BE2C (cell line): ENCODE data around the gene NIN.

Source experiments
- DNase-seq: peaks from one replicate; pipeline ENCODE4 v3.0.0-alpha.2; 2020
- H3K27me3 ChIP-seq: fragments of 250-450 bp; sonication (Bioruptor Pico); 2 replicates; pipeline ENCODE4 v1.5.1; 2020; ENCODE audit warnings: mild to moderate bottlenecking
- H3K36me3 ChIP-seq: fragments of 250-450 bp; sonication (Bioruptor Pico); 2 replicates; pipeline ENCODE4 v1.5.1; 2020; ENCODE audit warnings: mild to moderate bottlenecking
- H3K4me1 ChIP-seq: fragments of 250-450 bp; sonication (Bioruptor Pico); 2 replicates; pipeline ENCODE4 v1.5.1; 2020
- H3K4me3 ChIP-seq: 2 replicates; pipeline ENCODE4 v1.5.1; 2011; ENCODE audit warnings: low read depth, low read length
- H3K9me3 ChIP-seq: fragments of 250-450 bp; sonication (Bioruptor Pico); 2 replicates; pipeline ENCODE4 v1.5.1; 2020
- CTCF ChIP-seq: IDR thresholded peaks from 2 replicates; pipeline ENCODE4 v1.5.1; 2012; ENCODE audit warnings: mild to moderate bottlenecking, low read depth, low read length

The NIN gene

DNA sequence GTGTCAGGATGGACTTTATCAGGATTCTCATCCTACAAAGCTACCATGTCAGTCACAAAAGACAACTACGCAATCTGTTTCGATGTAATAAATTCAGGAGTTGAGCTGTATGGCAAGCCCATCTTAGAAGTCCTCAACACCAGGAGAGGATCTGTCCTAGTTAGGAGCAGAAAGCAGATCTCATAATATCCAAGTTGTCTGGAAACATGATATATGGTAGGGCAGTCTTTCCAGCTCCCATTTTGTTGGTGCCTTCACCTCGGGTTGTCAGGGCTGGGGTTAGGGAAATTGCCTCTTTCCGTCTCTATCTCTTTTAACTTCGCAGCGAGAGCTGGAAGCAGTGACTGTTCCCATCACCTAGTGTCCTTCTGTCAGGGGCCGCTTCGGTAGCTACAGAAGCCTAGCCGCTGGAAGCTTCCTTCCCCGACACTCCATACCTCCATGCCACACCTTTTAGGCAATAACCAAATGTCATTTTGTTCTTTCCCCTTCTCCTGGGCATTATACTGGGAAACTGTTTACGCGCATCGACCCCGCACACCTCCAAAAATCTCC lies 1.4 kb downstream of the NIN start:
- no peaks in the 10 kb centered on the region; the same call in 1 of the 2 replicates for H3K27me3 ChIP-seq
- TF ChIP-seq CTCF = no peak
- peak overlapping the region; percentile 77 for H3K4me3 ChIP-seq
- H3K36me3 ChIP-seq = no peaks in the 10 kb centered on the region
- H3K4me1 ChIP-seq = no peaks in the 10 kb centered on the region
- no peaks in the 10 kb centered on the region for H3K9me3 ChIP-seq
- DNase-seq = peak; percentile 13

DNA sequence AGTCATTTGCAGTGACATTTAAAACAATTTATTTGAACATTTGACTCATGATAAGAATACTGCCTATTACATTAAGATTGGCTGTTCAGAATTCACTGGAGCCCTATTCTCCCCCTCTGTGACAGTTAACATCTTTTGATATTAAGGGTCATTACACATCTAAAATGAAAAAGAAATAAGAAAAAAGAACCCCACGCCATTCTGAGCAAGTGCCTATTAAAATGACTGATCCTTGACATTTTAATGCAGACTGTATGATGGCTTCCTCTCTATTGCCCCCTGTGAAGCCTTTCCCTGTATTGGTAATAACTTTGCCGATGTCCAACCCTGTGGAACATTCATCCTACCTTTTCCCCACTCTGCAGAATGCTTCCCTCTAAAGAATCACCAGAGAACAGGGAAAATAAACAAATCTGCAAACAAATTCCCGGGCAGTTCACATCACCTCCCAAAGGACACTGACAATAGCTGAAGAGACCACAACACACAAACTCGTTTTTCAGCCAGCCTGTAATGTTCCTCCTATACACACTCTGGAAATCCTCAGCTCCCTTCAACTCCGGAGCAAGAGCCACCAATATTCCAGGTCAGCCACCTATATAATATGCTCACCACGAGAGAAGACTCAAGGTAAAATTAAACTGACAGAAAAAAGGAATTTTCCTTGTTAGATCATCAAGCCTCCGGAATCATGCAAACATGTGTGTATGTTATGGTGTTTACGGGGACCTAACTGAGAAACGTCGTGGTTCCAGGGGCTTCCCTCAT lies 2.1 kb downstream of the NIN start:
- peak overlapping the region; percentile 77 for H3K4me3 ChIP-seq
- TF ChIP-seq CTCF = peak; percentile 24; the same call in 1 of the 2 replicates
- H3K4me1 ChIP-seq = peaks cover 2% of the 10 kb centered on the region; the same call in 1 of the 2 replicates
- H3K36me3 ChIP-seq = no peaks in the 10 kb centered on the region
- no peak for DNase-seq
- H3K9me3 ChIP-seq = no peaks in the 10 kb centered on the region
- H3K27me3 ChIP-seq = no peaks in the 10 kb centered on the region; the same call in 1 of the 2 replicates

DNA sequence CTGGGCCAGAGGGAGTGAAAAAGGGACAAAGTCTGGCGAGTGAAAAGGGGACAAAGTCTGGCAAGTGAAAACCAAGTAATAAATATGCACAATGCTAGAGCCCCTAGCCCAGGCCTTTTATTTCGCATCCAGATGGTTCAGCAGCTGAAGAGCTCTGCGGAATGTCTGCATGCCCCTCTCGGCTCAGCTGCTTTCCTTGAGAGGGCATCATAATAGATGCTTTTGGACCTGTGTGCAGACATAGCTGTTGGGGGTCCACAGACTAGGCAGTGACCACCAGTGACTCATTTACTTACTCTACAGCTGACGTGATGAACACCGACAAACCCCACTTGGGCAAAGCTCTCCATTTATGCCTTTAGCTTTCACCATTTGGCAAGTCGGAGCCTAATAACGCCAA lies 4.3 kb downstream of the NIN start:
- no peak for TF ChIP-seq CTCF

DNA sequence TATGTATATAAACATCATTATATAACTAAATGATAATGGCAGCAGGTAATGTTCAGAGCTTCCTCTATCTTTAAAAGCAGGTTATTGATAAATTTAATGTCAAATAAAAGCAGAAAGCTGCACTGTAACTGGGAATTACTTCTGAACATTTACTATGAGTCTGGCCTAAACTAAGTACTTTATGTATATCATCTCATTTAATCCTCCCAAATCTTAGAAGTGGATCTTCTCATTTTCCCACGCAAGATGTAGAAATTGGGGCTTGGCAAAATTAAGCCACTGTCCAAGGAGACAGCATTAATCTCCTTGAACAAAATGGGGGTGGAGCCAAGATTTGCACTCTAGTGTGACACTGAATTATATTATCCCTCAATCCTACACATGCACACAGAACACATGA lies 5.7 kb downstream of the NIN start:
- Histone ChIP-seq H3K4me1 (peaks cover 2% of the 10 kb centered on the region; the same call in 1 of the 2 replicates), H3K9me3 (no peaks in the 10 kb centered on the region), H3K27me3 (no peaks in the 10 kb centered on the region), H3K4me3 (no peak overlapping the region), H3K36me3 (no peaks in the 10 kb centered on the region)
- DNase-seq = no peak
- no peak for TF ChIP-seq CTCF

More for the DNA sequence above, 4.3 kb downstream of the NIN start:
- Histone ChIP-seq H3K4me3 (no peak overlapping the region), H3K4me1 (peaks cover 2% of the 10 kb centered on the region; the same call in 1 of the 2 replicates), H3K9me3 (no peaks in the 10 kb centered on the region), H3K36me3 (no peaks in the 10 kb centered on the region), H3K27me3 (no peaks in the 10 kb centered on the region)
- DNase-seq = no peak

GRCh38 chr14:50823762-50824636 lies 7.0 kb downstream of the NIN start:
- no peaks in the 10 kb centered on the region for H3K27me3 ChIP-seq

More at GRCh38 chr14:50823762-50824636, 7.0 kb downstream of the NIN start:
- Histone ChIP-seq H3K4me3 (no peak overlapping the region), H3K4me1 (peaks cover 2% of the 10 kb centered on the region; the same call in 1 of the 2 replicates), H3K36me3 (no peaks in the 10 kb centered on the region), H3K9me3 (no peaks in the 10 kb centered on the region)
- DNase-seq = no peak
- no peak for TF ChIP-seq CTCF
